Measurements from ENCODE around the gene CD53. TPM values are rescaled to one million over a fixed set of nuclear protein-coding genes. Genes with fewer than 3 reads are reported as not detected.
A peak's percentile ranks its signal among the peaks of the same experiment; 100 is the strongest.
"Not testable (repeated sequence)": the region's sequence is repeated elsewhere in the genome, so short reads cannot be mapped to it uniquely, and the experiment has no call there.

CD53 gene
- total RNA-seq, 1 donor from 2014 or later = 19.8 TPM

- Histone ChIP-seq H3K36me3 (ENCODE audit: control insufficient read depth in 3 of 3, insufficient read depth in 3 of 3, low read length in 3 of 3) (no peaks in the 10 kb centered on the region), H3K4me3 (ENCODE audit: low read length in 3 of 3) (no peak overlapping the region), H3K9ac (ENCODE audit: low read depth in 1 of 3, low read length in 3 of 3) (no peak overlapping the region), H3K4me1 (ENCODE audit: control insufficient read depth in 3 of 3, insufficient read depth in 3 of 3, low read length in 3 of 3) (no peaks in the 10 kb centered on the region), H3K27me3 (ENCODE audit: control insufficient read depth in 3 of 3, insufficient read depth in 3 of 3, low read length in 3 of 3) (no peaks in the 10 kb centered on the region), H3K27ac (ENCODE audit: low read depth, low read length) (no peak overlapping the region), H3K9me3 (ENCODE audit: control insufficient read depth in 3 of 3, low read length in 3 of 3) (peaks cover 0 to 3% (median 0%) of the 10 kb centered on the region in 3 donors)
These were observed 14.7 kb upstream of the CD53 start for GRCh38 chr1:110857964-110858948.

GRCh38 chr1:110859062-110859461 is 13.9 kb upstream of the CD53 start:
- no peak overlapping the region for H3K4me3 ChIP-seq (ENCODE audit: low read length in 3 of 3)
- no peaks in the 10 kb centered on the region for H3K4me1 ChIP-seq (ENCODE audit: control insufficient read depth in 3 of 3, insufficient read depth in 3 of 3, low read length in 3 of 3)
- H3K9ac ChIP-seq (ENCODE audit: low read depth in 1 of 3, low read length in 3 of 3) = no peak overlapping the region
- no peaks in the 10 kb centered on the region for H3K27me3 ChIP-seq (ENCODE audit: control insufficient read depth in 3 of 3, insufficient read depth in 3 of 3, low read length in 3 of 3)
- H3K27ac ChIP-seq (ENCODE audit: low read depth, low read length) = no peak overlapping the region
- no peaks in the 10 kb centered on the region for H3K36me3 ChIP-seq (ENCODE audit: control insufficient read depth in 3 of 3, insufficient read depth in 3 of 3, low read length in 3 of 3)
- peaks cover 0 to 3% (median 0%) of the 10 kb centered on the region in 3 donors for H3K9me3 ChIP-seq (ENCODE audit: control insufficient read depth in 3 of 3, low read length in 3 of 3)

GRCh38 chr1:110860174-110860573 is 12.8 kb upstream of the CD53 start:
- Histone ChIP-seq H3K36me3 (ENCODE audit: control insufficient read depth in 3 of 3, insufficient read depth in 3 of 3, low read length in 3 of 3) (no peaks in the 10 kb centered on the region), H3K4me1 (ENCODE audit: control insufficient read depth in 3 of 3, insufficient read depth in 3 of 3, low read length in 3 of 3) (no peaks in the 10 kb centered on the region), H3K9ac (ENCODE audit: low read depth in 1 of 3, low read length in 3 of 3) (no peak overlapping the region), H3K9me3 (ENCODE audit: control insufficient read depth in 3 of 3, low read length in 3 of 3) (peaks cover 0 to 3% (median 0%) of the 10 kb centered on the region in 3 donors), H3K27me3 (ENCODE audit: control insufficient read depth in 3 of 3, insufficient read depth in 3 of 3, low read length in 3 of 3) (no peaks in the 10 kb centered on the region), H3K27ac (ENCODE audit: low read depth, low read length) (no peak overlapping the region), H3K4me3 (ENCODE audit: low read length in 3 of 3) (no peak overlapping the region)

GRCh38 chr1:110860620-110861019 is 12.3 kb upstream of the CD53 start:
- H3K27me3 ChIP-seq (ENCODE audit: control insufficient read depth in 3 of 3, insufficient read depth in 3 of 3, low read length in 3 of 3); H3K4me1 ChIP-seq (ENCODE audit: control insufficient read depth in 3 of 3, insufficient read depth in 3 of 3, low read length in 3 of 3); H3K36me3 ChIP-seq (ENCODE audit: control insufficient read depth in 3 of 3, insufficient read depth in 3 of 3, low read length in 3 of 3); H3K4me3 ChIP-seq (ENCODE audit: low read length in 3 of 3); H3K9me3 ChIP-seq (ENCODE audit: control insufficient read depth in 3 of 3, low read length in 3 of 3); H3K27ac ChIP-seq (ENCODE audit: low read depth, low read length); H3K9ac ChIP-seq (ENCODE audit: low read depth in 1 of 3, low read length in 3 of 3): not testable (repeated sequence)

- not testable (repeated sequence) for H3K4me1 ChIP-seq (ENCODE audit: control insufficient read depth in 3 of 3, insufficient read depth in 3 of 3, low read length in 3 of 3); H3K9me3 ChIP-seq (ENCODE audit: control insufficient read depth in 3 of 3, low read length in 3 of 3); H3K27ac ChIP-seq (ENCODE audit: low read depth, low read length); H3K9ac ChIP-seq (ENCODE audit: low read depth in 1 of 3, low read length in 3 of 3); H3K27me3 ChIP-seq (ENCODE audit: control insufficient read depth in 3 of 3, insufficient read depth in 3 of 3, low read length in 3 of 3); H3K4me3 ChIP-seq (ENCODE audit: low read length in 3 of 3); H3K36me3 ChIP-seq (ENCODE audit: control insufficient read depth in 3 of 3, insufficient read depth in 3 of 3, low read length in 3 of 3)
These were observed 11.0 kb upstream of the CD53 start for GRCh38 chr1:110861942-110862341.

- Histone ChIP-seq H3K9me3 (ENCODE audit: control insufficient read depth in 3 of 3, low read length in 3 of 3) (no peaks in the 10 kb centered on the region), H3K27me3 (ENCODE audit: control insufficient read depth in 3 of 3, insufficient read depth in 3 of 3, low read length in 3 of 3) (no peaks in the 10 kb centered on the region), H3K9ac (ENCODE audit: low read depth in 1 of 3, low read length in 3 of 3) (no peak overlapping the region), H3K36me3 (ENCODE audit: control insufficient read depth in 3 of 3, insufficient read depth in 3 of 3, low read length in 3 of 3) (no peaks in the 10 kb centered on the region), H3K27ac (ENCODE audit: low read depth, low read length) (no peak overlapping the region), H3K4me1 (ENCODE audit: control insufficient read depth in 3 of 3, insufficient read depth in 3 of 3, low read length in 3 of 3) (no peaks in the 10 kb centered on the region), H3K4me3 (ENCODE audit: low read length in 3 of 3) (no peak overlapping the region)
These were observed 8.7 kb upstream of the CD53 start for GRCh38 chr1:110864287-110864686.

GRCh38 chr1:110870721-110871388 is 2.1 kb upstream of the CD53 start:
- Histone ChIP-seq H3K4me3 (ENCODE audit: low read length in 3 of 3) (no peak overlapping the region), H3K27ac (ENCODE audit: low read depth, low read length) (no peak overlapping the region), H3K9ac (ENCODE audit: low read depth in 1 of 3, low read length in 3 of 3) (no peak overlapping the region), H3K27me3 (ENCODE audit: control insufficient read depth in 3 of 3, insufficient read depth in 3 of 3, low read length in 3 of 3) (no peaks in the 10 kb centered on the region), H3K36me3 (ENCODE audit: control insufficient read depth in 3 of 3, insufficient read depth in 3 of 3, low read length in 3 of 3) (no peaks in the 10 kb centered on the region), H3K4me1 (ENCODE audit: control insufficient read depth in 3 of 3, insufficient read depth in 3 of 3, low read length in 3 of 3) (no peaks in the 10 kb centered on the region), H3K9me3 (ENCODE audit: control insufficient read depth in 3 of 3, low read length in 3 of 3) (no peaks in the 10 kb centered on the region)

GRCh38 chr1:110872366-110872744 is 593 bp upstream of the CD53 start:
- no peaks in the 10 kb centered on the region for H3K4me1 ChIP-seq (ENCODE audit: control insufficient read depth in 3 of 3, insufficient read depth in 3 of 3, low read length in 3 of 3)
- H3K27ac ChIP-seq (ENCODE audit: low read depth, low read length) = peak overlapping the region; percentile 62
- H3K9me3 ChIP-seq (ENCODE audit: control insufficient read depth in 3 of 3, low read length in 3 of 3) = no peaks in the 10 kb centered on the region
- no peaks in the 10 kb centered on the region for H3K36me3 ChIP-seq (ENCODE audit: control insufficient read depth in 3 of 3, insufficient read depth in 3 of 3, low read length in 3 of 3)
- no peak overlapping the region for H3K4me3 ChIP-seq (ENCODE audit: low read length in 3 of 3)
- no peak overlapping the region for H3K9ac ChIP-seq (ENCODE audit: low read depth in 1 of 3, low read length in 3 of 3)
- no peaks in the 10 kb centered on the region for H3K27me3 ChIP-seq (ENCODE audit: control insufficient read depth in 3 of 3, insufficient read depth in 3 of 3, low read length in 3 of 3)

- Histone ChIP-seq H3K27ac (ENCODE audit: low read depth, low read length) (peak overlapping the region; percentile 36), H3K4me1 (ENCODE audit: control insufficient read depth in 3 of 3, insufficient read depth in 3 of 3, low read length in 3 of 3) (no peaks in the 10 kb centered on the region), H3K4me3 (ENCODE audit: low read length in 3 of 3) (peak overlapping the region in 1 of 3 donors; percentile 17), H3K27me3 (ENCODE audit: control insufficient read depth in 3 of 3, insufficient read depth in 3 of 3, low read length in 3 of 3) (no peaks in the 10 kb centered on the region), H3K9me3 (ENCODE audit: control insufficient read depth in 3 of 3, low read length in 3 of 3) (no peaks in the 10 kb centered on the region), H3K36me3 (ENCODE audit: control insufficient read depth in 3 of 3, insufficient read depth in 3 of 3, low read length in 3 of 3) (no peaks in the 10 kb centered on the region), H3K9ac (ENCODE audit: low read depth in 1 of 3, low read length in 3 of 3) (no peak overlapping the region)
These were observed 908 bp downstream of the CD53 start for GRCh38 chr1:110873856-110874255.
